Activated CD8-positive, alpha-beta memory T cell treated with anti-CD3 and anti-CD28 coated beads, Interleukin-2, amount 10 ng/mL, durations not matched to agents 7 days and 5 days (primary cell): ENCODE results near the gene DNAJC21. TPM values are rescaled to one million over a fixed set of nuclear protein-coding genes. Genes with fewer than 3 reads are reported as not detected.

Experiments
- ATAC-seq: fragments of 150-1000 bp; cut with Tn5 transposase; one replicate; pipeline ENCODE4 v1.10.0; 2021; ENCODE audit warnings: moderate library complexity
- CTCF ChIA-PET: fragments of 350-600 bp; sonication (Branson Sonifier 250); formaldehyde crosslinking; loops from one replicate; lab custom pipeline; 2021; ENCODE audit warnings: antibody characterized with exemption; lab: Charles Lee
- DNase-seq: peaks from one replicate; pipeline ENCODE4 v3.0.0-alpha.2; 2020
- H3K27ac Mint-ChIP-seq: one replicate; pipeline ENCODE4 v1.8.0; 2021; ENCODE audit warnings: mild to moderate bottlenecking, mixed read lengths
- H3K27me3 Mint-ChIP-seq: one replicate; pipeline ENCODE4 v1.8.0; 2021; ENCODE audit warnings: mixed read lengths
- H3K36me3 Mint-ChIP-seq: one replicate; pipeline ENCODE4 v1.8.0; 2021; ENCODE audit warnings: mild to moderate bottlenecking, mixed read lengths
- H3K4me1 Mint-ChIP-seq: one replicate; pipeline ENCODE4 v1.8.0; 2021; ENCODE audit warnings: mixed read lengths
- H3K4me3 Mint-ChIP-seq: one replicate; pipeline ENCODE4 v1.8.0; 2021; ENCODE audit warnings: mild to moderate bottlenecking, moderate library complexity, mixed read lengths
- H3K9me3 Mint-ChIP-seq: one replicate; pipeline ENCODE4 v1.8.0; 2022; ENCODE audit warnings: low read depth, mixed read lengths
- total RNA-seq, 2 experiments: library from RNA; stranded (reverse); gene quantifications; one replicate each; pipeline ENCODE4 v1.2.3, GENCODE V29; 2021

The DNAJC21 gene
- total RNA-seq, 2 experiments from 2014 or later = 50.6 to 54.6 TPM

DNA sequence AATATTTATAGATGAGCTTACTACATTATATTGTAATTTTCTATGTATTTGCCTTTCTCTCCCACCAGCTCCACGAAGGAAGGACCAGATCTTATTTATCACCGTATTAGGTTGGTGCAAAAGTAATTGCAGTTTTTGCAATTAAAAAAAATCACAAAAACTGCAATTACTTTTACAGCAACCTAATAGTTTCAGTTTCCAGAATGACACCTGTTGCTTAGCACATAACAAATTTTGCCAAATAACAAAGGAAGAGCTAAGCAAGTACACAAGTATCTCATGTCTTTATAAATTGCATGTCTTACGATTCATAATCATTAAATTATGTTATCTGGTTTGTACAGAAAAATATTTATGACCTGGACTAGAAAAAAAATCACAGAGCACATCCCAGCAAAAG, 72.5 kb downstream of the DNAJC21 start:
- H3K9me3 Mint-ChIP-seq = no peaks in the 10 kb centered on the region
- no peaks in the 10 kb centered on the region for H3K36me3 Mint-ChIP-seq
- H3K27me3 Mint-ChIP-seq = peaks cover 37% of the 10 kb centered on the region
- ATAC-seq (no peak), DNase-seq (no peak)
- CTCF ChIA-PET = interaction anchor here (0.9 to 5.0 kb wide), 5 partner anchors 25 to 527 kb away, joined by 3 to 30 read pairs (median 8); no protein-coding TSS in a partner anchor
- no peak overlapping the region for H3K4me3 Mint-ChIP-seq
- H3K4me1 Mint-ChIP-seq = no peaks in the 10 kb centered on the region
- H3K27ac Mint-ChIP-seq = no peak overlapping the region

DNA sequence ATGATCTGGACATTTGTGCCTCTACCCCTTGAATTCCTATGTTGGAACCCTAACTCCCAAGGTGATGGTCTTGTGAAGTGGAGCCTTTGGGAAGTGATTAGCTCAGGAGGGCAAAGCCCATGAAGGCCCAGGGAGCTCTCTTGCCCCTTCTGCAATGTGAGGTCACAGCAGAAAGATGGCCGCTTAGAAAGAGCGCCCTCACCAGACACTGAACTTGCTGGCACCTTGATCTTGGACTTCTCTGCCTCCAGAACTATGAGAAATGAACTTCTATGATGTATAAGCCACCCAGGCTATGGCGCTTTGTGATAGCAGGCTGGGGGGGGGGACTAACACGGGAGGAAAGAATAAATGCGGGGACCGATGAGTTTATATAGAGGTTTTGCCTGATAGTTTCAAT, 73.1 kb downstream of the DNAJC21 start:
- ATAC-seq (no peak), DNase-seq (no peak)
- no peaks in the 10 kb centered on the region for H3K4me1 Mint-ChIP-seq
- no peak overlapping the region for H3K27ac Mint-ChIP-seq
- H3K27me3 Mint-ChIP-seq = peaks cover 39% of the 10 kb centered on the region
- CTCF ChIA-PET = interaction anchor here (0.9 to 5.0 kb wide), 7 partner anchors 13 to 923 kb away, joined by 3 to 30 read pairs (median 8); no protein-coding TSS in a partner anchor
- H3K4me3 Mint-ChIP-seq = no peak overlapping the region
- no peaks in the 10 kb centered on the region for H3K9me3 Mint-ChIP-seq
- no peaks in the 10 kb centered on the region for H3K36me3 Mint-ChIP-seq

- Mint-ChIP-seq H3K4me3 (no peak overlapping the region), H3K36me3 (no peaks in the 10 kb centered on the region), H3K27me3 (peaks cover 40% of the 10 kb centered on the region), H3K9me3 (no peaks in the 10 kb centered on the region), H3K4me1 (no peaks in the 10 kb centered on the region), H3K27ac (no peak overlapping the region)
- DNase-seq (peak; percentile 65), ATAC-seq (peak; percentile 74)
- CTCF ChIA-PET = interaction anchor here (0.6 to 5.0 kb wide), 22 partner anchors 11 to 922 kb away, joined by 3 to 30 read pairs (median 4); no protein-coding TSS in a partner anchor
These were observed 73.9 kb downstream of the DNAJC21 start for GRCh38 chr5:35003018-35003957.

DNA sequence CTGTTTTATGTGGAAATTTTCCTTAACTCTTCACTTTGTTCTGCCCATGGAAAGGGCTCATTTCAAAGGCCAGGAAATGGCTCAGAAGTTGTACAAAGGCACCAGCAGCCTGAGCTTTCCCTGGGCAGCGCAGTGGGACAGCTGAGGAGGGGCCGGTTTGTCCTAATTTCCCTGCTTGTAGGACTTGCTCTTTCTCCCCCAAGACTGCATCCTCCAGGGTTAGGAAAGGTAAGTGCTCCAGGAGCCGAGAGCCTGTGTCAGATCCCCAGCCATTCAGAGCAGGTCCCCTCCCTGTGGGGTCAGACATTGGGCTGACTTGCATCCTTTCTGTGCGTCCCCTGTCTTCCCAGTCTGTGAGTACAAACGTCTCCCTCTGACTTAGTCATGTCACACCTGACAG, 74.8 kb downstream of the DNAJC21 start:
- Mint-ChIP-seq H3K4me3 (no peak overlapping the region), H3K4me1 (no peaks in the 10 kb centered on the region), H3K27me3 (peaks cover 46% of the 10 kb centered on the region), H3K9me3 (no peaks in the 10 kb centered on the region), H3K36me3 (no peaks in the 10 kb centered on the region), H3K27ac (no peak overlapping the region)
- ATAC-seq = no peak
- DNase-seq = no peak
- CTCF ChIA-PET = interaction anchor here (1.1 to 5.0 kb wide), 8 partner anchors 27 to 529 kb away, joined by 3 to 30 read pairs (median 9); no protein-coding TSS in a partner anchor

GRCh38 chr5:35004771-35005170, 75.4 kb downstream of the DNAJC21 start:
- ATAC-seq (no peak), DNase-seq (no peak)
- Mint-ChIP-seq H3K36me3 (no peaks in the 10 kb centered on the region), H3K4me1 (no peaks in the 10 kb centered on the region), H3K27me3 (peaks cover 49% of the 10 kb centered on the region), H3K9me3 (no peaks in the 10 kb centered on the region), H3K4me3 (no peak overlapping the region), H3K27ac (no peak overlapping the region)
- CTCF ChIA-PET = interaction anchor here (1.1 to 5.0 kb wide), 5 partner anchors 36 to 530 kb away, joined by 4 to 30 read pairs (median 13); no protein-coding TSS in a partner anchor

Other genes starting within 250 kb of the DNAJC21 start
- gene TTC23L, start 90.4 kb upstream of the DNAJC21 start, total RNA-seq = not detected
- 10 to 100 TPM; 33.2 to 37.7 TPM for gene RAD1, start 14.1 kb upstream of the DNAJC21 start, total RNA-seq
- 10 to 100 TPM; 42.2 to 58.0 TPM for gene BRIX1, start 13.8 kb upstream of the DNAJC21 start, total RNA-seq
- not detected for gene AGXT2, start 118.4 kb downstream of the DNAJC21 start, total RNA-seq